Esophagus muscularis mucosa (tissue), 3 donors: ENCODE data around the gene TTLL5.

Experiments
- POLR2AphosphoS5 ChIP-seq, 2 donors: sonication (generic); formaldehyde crosslinking; IDR thresholded peaks; one replicate each; pipeline ENCODE4 v1.6.1; 2017; ENCODE audit warnings: antibody characterized with exemption in 2 of 2
- TF ChIP-seq, protein P1 (sequence below), 3 experiments: fragments of 200-600 bp in 2 of 3; fragments of 450-650 bp in 1 of 3; sonication (generic) in 2 of 3; IDR thresholded peaks; one replicate each; pipeline ENCODE4 v1.5.1; 2017 to 2019; ENCODE audit warnings: antibody characterized with exemption in 3 of 3, mild to moderate bottlenecking in 2 of 3, moderate library complexity in 1 of 3

DNA sequence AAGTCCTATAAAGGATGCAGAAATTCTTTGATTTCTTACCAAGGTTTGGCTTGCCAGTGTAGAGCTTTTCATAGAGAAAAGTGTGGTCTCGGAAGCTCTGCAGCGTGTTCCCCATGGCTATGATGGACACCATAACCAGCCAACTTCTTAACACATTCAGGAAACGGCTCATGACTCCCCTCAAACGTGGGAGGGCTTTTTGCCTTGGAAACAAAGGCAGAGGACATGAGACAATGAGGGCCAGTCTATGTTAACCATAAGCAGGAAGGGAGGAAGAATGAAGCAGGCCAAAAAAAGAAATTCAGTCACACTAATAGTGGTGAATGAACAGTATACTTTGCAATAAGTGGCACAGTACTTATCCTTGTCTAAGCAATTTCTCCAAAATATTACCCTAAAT is 3.7 kb upstream of the TTLL5 start:
- TF ChIP-seq, protein P1, sequence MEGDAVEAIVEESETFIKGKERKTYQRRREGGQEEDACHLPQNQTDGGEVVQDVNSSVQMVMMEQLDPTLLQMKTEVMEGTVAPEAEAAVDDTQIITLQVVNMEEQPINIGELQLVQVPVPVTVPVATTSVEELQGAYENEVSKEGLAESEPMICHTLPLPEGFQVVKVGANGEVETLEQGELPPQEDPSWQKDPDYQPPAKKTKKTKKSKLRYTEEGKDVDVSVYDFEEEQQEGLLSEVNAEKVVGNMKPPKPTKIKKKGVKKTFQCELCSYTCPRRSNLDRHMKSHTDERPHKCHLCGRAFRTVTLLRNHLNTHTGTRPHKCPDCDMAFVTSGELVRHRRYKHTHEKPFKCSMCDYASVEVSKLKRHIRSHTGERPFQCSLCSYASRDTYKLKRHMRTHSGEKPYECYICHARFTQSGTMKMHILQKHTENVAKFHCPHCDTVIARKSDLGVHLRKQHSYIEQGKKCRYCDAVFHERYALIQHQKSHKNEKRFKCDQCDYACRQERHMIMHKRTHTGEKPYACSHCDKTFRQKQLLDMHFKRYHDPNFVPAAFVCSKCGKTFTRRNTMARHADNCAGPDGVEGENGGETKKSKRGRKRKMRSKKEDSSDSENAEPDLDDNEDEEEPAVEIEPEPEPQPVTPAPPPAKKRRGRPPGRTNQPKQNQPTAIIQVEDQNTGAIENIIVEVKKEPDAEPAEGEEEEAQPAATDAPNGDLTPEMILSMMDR (IDR thresholded peaks at IDR 0.05) = no peak
- TF ChIP-seq POLR2AphosphoS5 (IDR thresholded peaks at IDR 0.05) = no peak
